Loucy (cell line): ENCODE results near the gene APLP1.

Source experiments
- H2AFZ ChIP-seq: fragments of 200-600 bp; sonication (generic); 2 replicates; pipeline ENCODE4 v1.6.0; 2016; ENCODE audit warnings: antibody characterized with exemption, mild to moderate bottlenecking, low read length, moderate library complexity
- H3F3A ChIP-seq: fragments of 200-600 bp; 2 replicates; pipeline ENCODE4 v1.6.0; 2016; ENCODE audit warnings: antibody characterized with exemption, low read depth, mild to moderate bottlenecking
- H3K27me3 ChIP-seq: fragments of 200-600 bp; sonication (generic); 2 replicates; pipeline ENCODE4 v1.6.1; 2014; ENCODE audit warnings: low read length, mild to moderate bottlenecking; ENCODE audit not compliant: insufficient read depth, poor library complexity, severe bottlenecking
- H3K36me3 ChIP-seq: fragments of 200-600 bp; sonication (generic); 2 replicates; pipeline ENCODE4 v1.6.1; 2016; ENCODE audit warnings: low read length; ENCODE audit not compliant: insufficient read depth
- H3K4me1 ChIP-seq: fragments of 200-600 bp; sonication (generic); 2 replicates; pipeline ENCODE4 v1.5.1; 2014; ENCODE audit warnings: low read length, mild to moderate bottlenecking; ENCODE audit not compliant: insufficient read depth, poor library complexity, severe bottlenecking
- H3K4me2 ChIP-seq: fragments of 200-600 bp; sonication (generic); 2 replicates; pipeline ENCODE4 v1.6.0; 2014; ENCODE audit warnings: antibody characterized with exemption, low read length, low read depth, mild to moderate bottlenecking; ENCODE audit not compliant: poor library complexity, severe bottlenecking
- H3K4me3 ChIP-seq: fragments of 200-600 bp; sonication (generic); 2 replicates; pipeline ENCODE4 v1.5.1; 2014; ENCODE audit warnings: low read length, mild to moderate bottlenecking, mixed read lengths; ENCODE audit not compliant: poor library complexity, severe bottlenecking
- H3K79me2 ChIP-seq: fragments of 200-600 bp; sonication (generic); 2 replicates; pipeline ENCODE4 v1.6.1; 2014; ENCODE audit warnings: low read length; ENCODE audit not compliant: insufficient read depth
- H3K9ac ChIP-seq: fragments of 200-600 bp; sonication (generic); 2 replicates; pipeline ENCODE4 v1.6.0; 2014; ENCODE audit warnings: mild to moderate bottlenecking, low read depth, low read length, moderate library complexity; ENCODE audit not compliant: poor library complexity, severe bottlenecking
- H3K9me2 ChIP-seq: fragments of 200-600 bp; sonication (generic); replicated peaks from 2 replicates; pipeline ENCODE4 v1.6.1; 2016; ENCODE audit warnings: low read depth, low read length, mixed read lengths
- H3K9me3 ChIP-seq: fragments of 200-600 bp; sonication (generic); 2 replicates; pipeline ENCODE4 v1.6.1; 2014; ENCODE audit warnings: mild to moderate bottlenecking, antibody characterized with exemption, low read length, low read depth; ENCODE audit not compliant: insufficient read depth
- H4K20me1 ChIP-seq: fragments of 200-600 bp; sonication (generic); 2 replicates; pipeline ENCODE4 v1.6.0; 2014; ENCODE audit warnings: antibody characterized with exemption, low read length, mild to moderate bottlenecking; ENCODE audit not compliant: insufficient read depth, poor library complexity, severe bottlenecking
- CTCF ChIP-seq: fragments of 200-600 bp; sonication (generic); conservative IDR thresholded peaks from 2 replicates; pipeline ENCODE4 v1.5.1; 2014; ENCODE audit warnings: mild to moderate bottlenecking, antibody characterized with exemption, low read length
- EZH2phosphoT487 ChIP-seq: fragments of 200-600 bp; IDR thresholded peaks from 2 replicates; pipeline ENCODE4 v1.6.1; 2018; ENCODE audit warnings: antibody characterized with exemption, mild to moderate bottlenecking, moderate library complexity, borderline replicate concordance

The APLP1 gene

GRCh38 chr19:35828692-35829301, 39.6 kb upstream of the APLP1 start:
- H3K4me1 ChIP-seq, result no peaks in the 10 kb centered on the region
- no peaks in the 10 kb centered on the region for H3K9me3 ChIP-seq
- H3K36me3 ChIP-seq, result no peaks in the 10 kb centered on the region
- H3K4me2 ChIP-seq, result no peak overlapping the region
- H3K4me3 ChIP-seq, result no peak overlapping the region
- no peak for TF ChIP-seq EZH2phosphoT487
- TF ChIP-seq CTCF, result no peak
- H3F3A ChIP-seq, result no peaks in the 10 kb centered on the region
- no peaks in the 10 kb centered on the region for H3K79me2 ChIP-seq
- H2AFZ ChIP-seq, result no peak overlapping the region
- no peak overlapping the region for H3K9ac ChIP-seq
- H3K27me3 ChIP-seq, result no peaks in the 10 kb centered on the region
- H4K20me1 ChIP-seq, result no peaks in the 10 kb centered on the region
- H3K9me2 ChIP-seq, result no peaks in the 10 kb centered on the region

- Histone ChIP-seq H3K36me3 (no peaks in the 10 kb centered on the region), H3K27me3 (no peaks in the 10 kb centered on the region)
Measured at GRCh38 chr19:35830986-35831385, 37.4 kb upstream of the APLP1 start.

GRCh38 chr19:35832054-35832453, 36.3 kb upstream of the APLP1 start:
- Histone ChIP-seq H3K4me2 (no peak overlapping the region), H3K36me3 (no peaks in the 10 kb centered on the region), H3K9ac (no peak overlapping the region), H4K20me1 (no peaks in the 10 kb centered on the region), H3K27me3 (no peaks in the 10 kb centered on the region), H2AFZ (no peak overlapping the region), H3K4me1 (no peaks in the 10 kb centered on the region), H3K9me3 (no peaks in the 10 kb centered on the region), H3F3A (no peaks in the 10 kb centered on the region), H3K4me3 (no peak overlapping the region), H3K9me2 (no peaks in the 10 kb centered on the region), H3K79me2 (no peaks in the 10 kb centered on the region)
- no peak for TF ChIP-seq CTCF
- TF ChIP-seq EZH2phosphoT487, result no peak

More at GRCh38 chr19:35830986-35831385, 37.4 kb upstream of the APLP1 start:
- H4K20me1 ChIP-seq, result no peaks in the 10 kb centered on the region
- no peak overlapping the region for H2AFZ ChIP-seq
- H3K9ac ChIP-seq, result no peak overlapping the region
- no peaks in the 10 kb centered on the region for H3K9me2 ChIP-seq
- TF ChIP-seq CTCF (no peak), EZH2phosphoT487 (no peak)
- no peak overlapping the region for H3K4me3 ChIP-seq
- H3K4me1 ChIP-seq, result no peaks in the 10 kb centered on the region
- H3K79me2 ChIP-seq, result no peaks in the 10 kb centered on the region
- H3F3A ChIP-seq, result no peaks in the 10 kb centered on the region
- no peak overlapping the region for H3K4me2 ChIP-seq
- no peaks in the 10 kb centered on the region for H3K9me3 ChIP-seq
